Left ventricle myocardium superior (tissue), 1 donor: ENCODE data around the gene ADGRG1. TPM values are rescaled to one million over a fixed set of nuclear protein-coding genes. Genes with fewer than 3 reads are reported as not detected.
"Not testable (repeated sequence)": the region's sequence is repeated elsewhere in the genome, so short reads cannot be mapped to it uniquely, and the experiment has no call there.

ENCODE experiments used
- ATAC-seq: fragments of 200-7000 bp; cut with Tn5 transposase; one replicate; pipeline ENCODE4 v1.9.1; 2020; ENCODE audit warnings: mild to moderate bottlenecking, moderate library complexity
- DNase-seq: peaks from one replicate; pipeline ENCODE4 v3.0.0-alpha.2; 2020
- intact Hi-C: fragments of 100-400 bp; cut with micrococcal nuclease; formaldehyde crosslinking; loops from one replicate; pipeline ENCODE4 v1.11.0; 2022
- long read RNA-seq: library from polyadenylated mRNA; unstranded; transcript quantifications from one replicate; pipeline ENCODE4 v2.0.0, GENCODE V29; 2021
- total RNA-seq: library from RNA; stranded (reverse); fragmentation: NEBNext Ultra II Directional; extraction: Animal tissue kit (Norgen Biotek cat#: 25700); gene quantifications from one replicate; pipeline ENCODE4 v1.2.1, GENCODE V29; 2021
- donor health status: DM: no; HTN: yes; CAD: no; lungs with severe emphysema.

The ADGRG1 gene
- 18.6 TPM for total RNA-seq
- long read RNA-seq, full-length matches to known transcripts: 3 of 25 reads
- long read RNA-seq, partial matches to known transcripts: 20 of 25 reads
- long read RNA-seq, other reads (novel, unspliced or antisense): 2 of 25 reads

- peak; percentile 75 for ATAC-seq
- DNase-seq: peak; percentile 71
- intact Hi-C loops: no loop called here
These were observed at the start of gene ADGRG1 for GRCh38 chr16:57628008-57628781. ADGRG1 (plus strand) TSS chr16:57628630; CDS start chr16:57650288, 21,658 bp downstream.

GRCh38 chr16:57579361-57579665 lies 49.1 kb upstream of the ADGRG1 start:
- intact Hi-C loops: no loop called here
- ATAC-seq: no peak
- no peak for DNase-seq

- DNase-seq (no peak), ATAC-seq (no peak)
- intact Hi-C loops: no loop called here
These were observed 43.3 kb upstream of the ADGRG1 start for GRCh38 chr16:57585051-57585687.

- intact Hi-C loops: no loop called here
- no peak for DNase-seq
- no peak for ATAC-seq
These were observed 39.6 kb upstream of the ADGRG1 start for GRCh38 chr16:57588831-57589230.

- no peak for DNase-seq
- intact Hi-C loops: no loop called here
- ATAC-seq: no peak
These were observed 39.1 kb upstream of the ADGRG1 start for GRCh38 chr16:57589374-57589773.

GRCh38 chr16:57590654-57591085 lies 37.8 kb upstream of the ADGRG1 start:
- no peak for ATAC-seq
- intact Hi-C loops: no loop called here
- DNase-seq: no peak

GRCh38 chr16:57591086-57591869 lies 37.2 kb upstream of the ADGRG1 start:
- intact Hi-C loops: no loop called here
- DNase-seq (peak; percentile 74), ATAC-seq (peak; percentile 95)

- no peak for ATAC-seq
- DNase-seq: no peak
These were observed 36.5 kb upstream of the ADGRG1 start for GRCh38 chr16:57591870-57592485.

GRCh38 chr16:57592591-57593003 lies 35.8 kb upstream of the ADGRG1 start:
- intact Hi-C loops: no loop called here
- DNase-seq (peak; percentile 44), ATAC-seq (peak; percentile 51)

More at GRCh38 chr16:57591870-57592485, 36.5 kb upstream of the ADGRG1 start:
- intact Hi-C loops: no loop called here

GRCh38 chr16:57593021-57593420 lies 35.4 kb upstream of the ADGRG1 start:
- DNase-seq (no peak), ATAC-seq (no peak)

GRCh38 chr16:57593990-57594389 lies 34.4 kb upstream of the ADGRG1 start:
- DNase-seq (no peak), ATAC-seq (no peak)
- intact Hi-C loops: no loop called here

More at GRCh38 chr16:57593021-57593420, 35.4 kb upstream of the ADGRG1 start:
- intact Hi-C loops: no loop called here

GRCh38 chr16:57594531-57595031 lies 33.8 kb upstream of the ADGRG1 start:
- intact Hi-C loops: no loop called here
- ATAC-seq (no peak), DNase-seq (no peak)

- ATAC-seq, intact Hi-C loops, DNase-seq: not testable (repeated sequence)
These were observed 32.2 kb upstream of the ADGRG1 start for GRCh38 chr16:57596234-57596633.

- ATAC-seq (no peak), DNase-seq (no peak)
- intact Hi-C loops: no loop called here
These were observed 30.0 kb upstream of the ADGRG1 start for GRCh38 chr16:57598437-57598836.

- ATAC-seq (peak; percentile 82), DNase-seq (peak; percentile 53)
- intact Hi-C loops: loop anchor here (5.0 kb wide), 1 partner anchor 47 kb away; no protein-coding TSS in a partner anchor
These were observed 28.2 kb upstream of the ADGRG1 start for GRCh38 chr16:57600048-57600835.

- ATAC-seq (no peak), DNase-seq (no peak)
- intact Hi-C loops: loop anchor here (5.0 kb wide), 1 partner anchor 46 kb away; no protein-coding TSS in a partner anchor
These were observed 27.4 kb upstream of the ADGRG1 start for GRCh38 chr16:57600952-57601580.

GRCh38 chr16:57601801-57602478 lies 26.5 kb upstream of the ADGRG1 start:
- intact Hi-C loops: loop anchor here (5.0 kb wide), 1 partner anchor 45 kb away; no protein-coding TSS in a partner anchor
- ATAC-seq (no peak), DNase-seq (no peak)
